ENCODE measurements around the gene GALNT2. TPM values are rescaled to one million over a fixed set of nuclear protein-coding genes. Genes with fewer than 3 reads are reported as not detected.

Gene GALNT2
- total and polyA plus RNA-seq, 12 donors: 9.7 to 35.1 (median 25.8) TPM

DNA sequence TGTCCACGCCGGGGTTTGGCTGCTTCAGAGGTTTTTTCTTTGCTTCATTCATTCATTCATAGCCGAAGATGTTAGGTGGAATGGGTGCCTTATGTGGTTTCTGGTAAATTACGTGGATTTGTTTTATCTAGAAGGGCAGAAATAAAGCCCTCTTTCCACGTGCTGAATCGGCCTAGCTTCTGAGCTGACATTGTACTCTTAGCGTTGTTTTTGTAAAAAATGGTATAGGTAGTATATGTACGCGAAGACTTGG lies 1.5 kb downstream of the GALNT2 start:
- Histone ChIP-seq H3K36me3 (no peaks in the 10 kb centered on the region), H3K9me3 (no peaks in the 10 kb centered on the region), H3K4me1 (peaks cover 4 to 53% (median 35%) of the 10 kb centered on the region in 9 donors), H3K27ac (peak overlapping the region in 7 of 10 donors; percentile 85 to 95 (median 91)), H3K4me3 (peak overlapping the region; percentile 65 to 97 (median 89)), H3K27me3 (no peaks in the 10 kb centered on the region)
- DNase-seq: no peak
- WGBS, 2 donors: 47 to 55% methylated on average over 9 of the region's 9 CpGs
- ATAC-seq: no peak
- no peak for TF ChIP-seq CTCF (IDR thresholded peaks at IDR 0.05)
- intact Hi-C loops (cut with DNase I): loop anchor here in 6 of 10 donors (5.0 to 10.0 kb wide), 7 partner anchors 96 to 404 kb away; no protein-coding TSS in a partner anchor

- no peaks in the 10 kb centered on the region for H3K27me3 ChIP-seq
- intact Hi-C loops (cut with DNase I): loop anchor here in 6 of 10 donors (5.0 to 10.0 kb wide), 7 partner anchors 96 to 404 kb away; no protein-coding TSS in a partner anchor
- no peaks in the 10 kb centered on the region for H3K9me3 ChIP-seq
- ATAC-seq (no peak), DNase-seq (no peak)
- no peak for TF ChIP-seq CTCF (IDR thresholded peaks at IDR 0.05)
- no peaks in the 10 kb centered on the region for H3K36me3 ChIP-seq
- WGBS, 2 donors: 65 to 79% methylated on average over 13 of the region's 13 CpGs
- peak overlapping the region in 1 of 10 donors; percentile 92 for H3K27ac ChIP-seq
- H3K4me1 ChIP-seq: peaks cover 4 to 59% (median 40%) of the 10 kb centered on the region in 9 donors
- H3K4me3 ChIP-seq: peak overlapping the region in 9 of 10 donors; percentile 65 to 97 (median 87)
Measured at GRCh38 chr1:230068952-230069684, 2.1 kb downstream of the GALNT2 start.

- Histone ChIP-seq H3K27ac (no peak overlapping the region), H3K9me3 (no peaks in the 10 kb centered on the region), H3K4me1 (peaks cover 4 to 66% (median 47%) of the 10 kb centered on the region in 9 donors), H3K36me3 (no peaks in the 10 kb centered on the region), H3K4me3 (peak overlapping the region in 1 of 10 donors; percentile 91), H3K27me3 (no peaks in the 10 kb centered on the region)
- TF ChIP-seq CTCF (IDR thresholded peaks at IDR 0.05): no peak
- 82 to 85% methylated on average over 4 of the region's 4 CpGs for WGBS, 2 donors
- no peak for DNase-seq
- intact Hi-C loops (cut with DNase I): loop anchor here in 6 of 10 donors (5.0 to 10.0 kb wide), 10 partner anchors 38 to 405 kb away; no protein-coding TSS in a partner anchor
- ATAC-seq: no peak
Measured at GRCh38 chr1:230069796-230070195, 2.8 kb downstream of the GALNT2 start.

- H3K4me3 ChIP-seq: no peak overlapping the region
- no peak for TF ChIP-seq CTCF (IDR thresholded peaks at IDR 0.05)
- H3K4me1 ChIP-seq: peaks cover 4 to 68% (median 48%) of the 10 kb centered on the region in 9 donors
- DNase-seq (no peak), ATAC-seq (no peak)
- intact Hi-C loops (cut with DNase I): loop anchor here in 2 of 10 donors (5.0 to 10.0 kb wide), 3 partner anchors 37 to 194 kb away; no protein-coding TSS in a partner anchor
- no peaks in the 10 kb centered on the region for H3K36me3 ChIP-seq
- H3K9me3 ChIP-seq: no peaks in the 10 kb centered on the region
- H3K27me3 ChIP-seq: no peaks in the 10 kb centered on the region
- WGBS, 2 donors: 92 to 96% methylated on average over 14 of the region's 14 CpGs
- H3K27ac ChIP-seq: no peak overlapping the region
Measured at GRCh38 chr1:230070321-230071208, 3.5 kb downstream of the GALNT2 start.

All from heart right ventricle (tissue), 16 donors.